HL-60 (cell line): ENCODE results near the gene SETD3.

Source experiments
- DNase-seq, 2 experiments: peaks; one replicate each; pipeline ENCODE4 v3.0.0-alpha.2; 2010 to 2020; ENCODE audit warnings: low read depth in 1 of 2, low spot score in 1 of 2
- H3K27ac ChIP-seq: fragments of 250-450 bp; sonication (Bioruptor Pico); replicated peaks from 2 replicates; pipeline ENCODE4 v1.5.1; 2020; ENCODE audit warnings: mild to moderate bottlenecking, moderate library complexity
- H3K27me3 ChIP-seq: fragments of 250-450 bp; sonication (Bioruptor Pico); 2 replicates; pipeline ENCODE4 v1.5.1; 2021; ENCODE audit warnings: mild to moderate bottlenecking, moderate library complexity; ENCODE audit not compliant: insufficient read depth, poor library complexity, severe bottlenecking
- H3K4me3 ChIP-seq: replicated peaks from 2 replicates; pipeline ENCODE4 v1.5.1; 2011; ENCODE audit warnings: mild to moderate bottlenecking, control low read depth, low read length; ENCODE audit not compliant: insufficient read depth
- GABPA ChIP-seq: IDR thresholded peaks from 2 replicates; pipeline ENCODE4 v1.6.1; 2012; ENCODE audit warnings: low read depth
- POLR2AphosphoS5 ChIP-seq: IDR thresholded peaks from 2 replicates; pipeline ENCODE4 v1.6.1; 2012; ENCODE audit warnings: low read depth
- SPI1 ChIP-seq: IDR thresholded peaks from 2 replicates; pipeline ENCODE4 v1.6.1; 2012; ENCODE audit warnings: low read depth, mild to moderate bottlenecking, borderline replicate concordance
- TF ChIP-seq, protein P1 (sequence below): IDR thresholded peaks from one replicate; pipeline ENCODE4 v1.5.1; 2011; ENCODE audit warnings: low read length, control low read depth, inconsistent platforms; ENCODE audit not compliant: insufficient read depth
- TF ChIP-seq, protein P2 (sequence below): IDR thresholded peaks from 2 replicates; pipeline ENCODE4 v1.6.1; 2012; ENCODE audit warnings: low read depth; ENCODE audit not compliant: insufficient replicate concordance

The SETD3 gene

DNA sequence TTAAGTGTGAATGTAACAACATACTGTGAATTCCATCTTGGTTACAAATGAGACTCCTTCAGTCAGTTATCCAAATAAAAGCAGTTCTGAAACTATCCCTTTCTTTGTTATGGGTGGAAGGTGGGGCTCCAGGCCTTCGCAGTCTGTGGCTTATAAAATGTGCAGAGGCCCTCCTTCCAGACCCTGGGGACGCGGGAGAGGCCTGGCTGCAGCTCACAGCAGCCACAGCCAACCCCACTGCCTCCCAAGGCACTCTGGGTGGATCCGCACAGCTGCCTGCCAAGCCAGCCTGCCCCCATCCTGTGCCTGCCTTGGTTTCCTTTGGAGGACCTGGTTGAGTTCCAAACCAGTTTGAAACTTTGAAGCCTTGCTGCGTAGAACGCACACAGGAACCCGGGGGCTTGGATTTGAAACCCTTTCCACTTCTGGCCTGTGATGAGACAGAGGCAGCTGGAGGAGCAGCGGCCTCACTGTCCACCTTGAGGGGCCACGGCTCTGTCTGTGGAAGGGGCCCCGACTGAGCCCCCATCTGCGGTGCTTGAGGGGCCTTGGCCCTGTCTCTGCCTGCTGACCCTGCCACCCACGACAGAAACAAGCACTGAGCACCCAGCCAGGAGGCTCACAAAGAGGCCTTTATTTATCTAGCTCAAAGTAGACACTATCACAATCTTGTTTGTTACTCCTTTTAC lies 30.9 kb upstream of the SETD3 start:
- no peak overlapping the region for H3K27ac ChIP-seq
- DNase-seq, result no peak
- TF ChIP-seq POLR2AphosphoS5 (no peak), GABPA (no peak), SPI1 (no peak)
- TF ChIP-seq, protein P1, sequence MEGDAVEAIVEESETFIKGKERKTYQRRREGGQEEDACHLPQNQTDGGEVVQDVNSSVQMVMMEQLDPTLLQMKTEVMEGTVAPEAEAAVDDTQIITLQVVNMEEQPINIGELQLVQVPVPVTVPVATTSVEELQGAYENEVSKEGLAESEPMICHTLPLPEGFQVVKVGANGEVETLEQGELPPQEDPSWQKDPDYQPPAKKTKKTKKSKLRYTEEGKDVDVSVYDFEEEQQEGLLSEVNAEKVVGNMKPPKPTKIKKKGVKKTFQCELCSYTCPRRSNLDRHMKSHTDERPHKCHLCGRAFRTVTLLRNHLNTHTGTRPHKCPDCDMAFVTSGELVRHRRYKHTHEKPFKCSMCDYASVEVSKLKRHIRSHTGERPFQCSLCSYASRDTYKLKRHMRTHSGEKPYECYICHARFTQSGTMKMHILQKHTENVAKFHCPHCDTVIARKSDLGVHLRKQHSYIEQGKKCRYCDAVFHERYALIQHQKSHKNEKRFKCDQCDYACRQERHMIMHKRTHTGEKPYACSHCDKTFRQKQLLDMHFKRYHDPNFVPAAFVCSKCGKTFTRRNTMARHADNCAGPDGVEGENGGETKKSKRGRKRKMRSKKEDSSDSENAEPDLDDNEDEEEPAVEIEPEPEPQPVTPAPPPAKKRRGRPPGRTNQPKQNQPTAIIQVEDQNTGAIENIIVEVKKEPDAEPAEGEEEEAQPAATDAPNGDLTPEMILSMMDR, result no peak
- TF ChIP-seq, protein P2, sequence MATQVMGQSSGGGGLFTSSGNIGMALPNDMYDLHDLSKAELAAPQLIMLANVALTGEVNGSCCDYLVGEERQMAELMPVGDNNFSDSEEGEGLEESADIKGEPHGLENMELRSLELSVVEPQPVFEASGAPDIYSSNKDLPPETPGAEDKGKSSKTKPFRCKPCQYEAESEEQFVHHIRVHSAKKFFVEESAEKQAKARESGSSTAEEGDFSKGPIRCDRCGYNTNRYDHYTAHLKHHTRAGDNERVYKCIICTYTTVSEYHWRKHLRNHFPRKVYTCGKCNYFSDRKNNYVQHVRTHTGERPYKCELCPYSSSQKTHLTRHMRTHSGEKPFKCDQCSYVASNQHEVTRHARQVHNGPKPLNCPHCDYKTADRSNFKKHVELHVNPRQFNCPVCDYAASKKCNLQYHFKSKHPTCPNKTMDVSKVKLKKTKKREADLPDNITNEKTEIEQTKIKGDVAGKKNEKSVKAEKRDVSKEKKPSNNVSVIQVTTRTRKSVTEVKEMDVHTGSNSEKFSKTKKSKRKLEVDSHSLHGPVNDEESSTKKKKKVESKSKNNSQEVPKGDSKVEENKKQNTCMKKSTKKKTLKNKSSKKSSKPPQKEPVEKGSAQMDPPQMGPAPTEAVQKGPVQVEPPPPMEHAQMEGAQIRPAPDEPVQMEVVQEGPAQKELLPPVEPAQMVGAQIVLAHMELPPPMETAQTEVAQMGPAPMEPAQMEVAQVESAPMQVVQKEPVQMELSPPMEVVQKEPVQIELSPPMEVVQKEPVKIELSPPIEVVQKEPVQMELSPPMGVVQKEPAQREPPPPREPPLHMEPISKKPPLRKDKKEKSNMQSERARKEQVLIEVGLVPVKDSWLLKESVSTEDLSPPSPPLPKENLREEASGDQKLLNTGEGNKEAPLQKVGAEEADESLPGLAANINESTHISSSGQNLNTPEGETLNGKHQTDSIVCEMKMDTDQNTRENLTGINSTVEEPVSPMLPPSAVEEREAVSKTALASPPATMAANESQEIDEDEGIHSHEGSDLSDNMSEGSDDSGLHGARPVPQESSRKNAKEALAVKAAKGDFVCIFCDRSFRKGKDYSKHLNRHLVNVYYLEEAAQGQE, result no peak
- no peaks in the 10 kb centered on the region for H3K27me3 ChIP-seq
- no peak overlapping the region for H3K4me3 ChIP-seq

DNA sequence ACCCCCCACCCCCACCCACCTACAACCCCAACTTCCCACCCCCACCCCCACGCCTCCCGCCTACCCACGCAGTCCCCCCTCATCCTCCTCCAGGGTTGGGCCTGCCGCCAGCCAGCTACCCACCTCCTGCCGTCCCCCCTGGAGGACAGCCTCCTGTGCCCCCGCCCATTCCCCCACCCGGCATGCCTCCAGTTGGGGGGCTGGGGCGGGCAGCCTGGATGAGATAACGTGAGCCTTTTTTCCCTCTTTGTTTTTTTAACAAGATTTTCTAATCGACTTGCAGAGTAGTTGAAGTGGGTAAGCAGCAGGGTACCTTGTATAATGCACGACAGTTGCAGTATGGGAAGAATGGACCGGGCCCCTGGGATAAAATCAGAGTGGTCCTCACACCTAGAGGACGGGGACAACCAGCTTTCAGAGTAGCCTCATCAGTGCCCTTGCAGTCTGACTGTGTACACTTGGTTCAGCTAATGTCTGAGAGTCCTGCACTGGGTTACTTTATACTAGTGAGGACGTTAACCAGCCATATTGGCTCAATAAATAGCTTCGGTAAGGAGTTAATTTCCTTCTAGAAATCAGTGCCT lies 30.0 kb upstream of the SETD3 start:
- no peak for TF ChIP-seq POLR2AphosphoS5
- TF ChIP-seq GABPA, result no peak
- TF ChIP-seq, protein P2, result no peak
- TF ChIP-seq, protein P1, result no peak
- no peak for TF ChIP-seq SPI1
- H3K27me3 ChIP-seq, result no peaks in the 10 kb centered on the region
- DNase-seq, result no peak
- H3K27ac ChIP-seq, result no peak overlapping the region
- H3K4me3 ChIP-seq, result no peak overlapping the region

DNA sequence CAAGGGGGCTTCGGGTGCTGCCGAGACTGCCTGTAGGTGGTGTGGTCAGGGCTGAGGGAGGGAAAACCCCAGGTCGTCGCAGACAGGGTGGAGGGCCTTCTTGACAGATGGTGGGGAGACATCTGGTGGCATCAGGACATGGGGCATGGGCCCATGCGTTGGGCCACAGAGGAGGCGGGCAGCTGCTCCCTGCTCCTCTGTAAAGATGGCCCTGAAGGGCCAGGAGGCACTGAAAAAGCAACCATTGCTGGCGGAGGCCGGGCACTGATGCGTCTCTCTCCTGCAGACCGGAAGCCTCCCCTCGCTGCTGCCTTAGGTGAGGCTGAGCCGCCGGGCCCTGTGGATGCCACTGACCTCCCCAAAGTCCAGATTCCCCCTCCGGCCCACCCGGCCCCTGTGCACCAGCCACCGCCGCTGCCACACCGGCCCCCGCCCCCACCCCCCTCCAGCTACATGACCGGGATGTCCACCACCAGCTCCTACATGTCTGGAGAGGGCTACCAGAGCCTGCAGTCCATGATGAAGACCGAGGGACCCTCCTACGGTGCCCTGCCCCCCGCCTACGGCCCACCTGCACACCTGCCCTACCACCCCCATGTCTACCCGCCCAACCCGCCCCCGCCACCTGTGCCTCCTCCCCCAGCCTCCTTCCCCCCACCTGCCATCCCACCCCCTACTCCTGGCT lies 29.4 kb upstream of the SETD3 start:
- H3K27me3 ChIP-seq, result no peaks in the 10 kb centered on the region
- H3K27ac ChIP-seq, result no peak overlapping the region
- no peak overlapping the region for H3K4me3 ChIP-seq
- TF ChIP-seq POLR2AphosphoS5, result no peak
- TF ChIP-seq, protein P1, result no peak
- TF ChIP-seq, protein P2, result no peak
- TF ChIP-seq SPI1, result no peak
- no peak for TF ChIP-seq GABPA
- no peak for DNase-seq
